K562 (cell line): ENCODE data around the gene CACNA1C. TPM values are rescaled to one million over a fixed set of nuclear protein-coding genes. Genes with fewer than 3 reads are reported as not detected.

Experiments
- CREB3L1 ChIP-seq: fragments of 450-650 bp; IDR thresholded peaks from 2 replicates; pipeline ENCODE4 v1.6.1; 2014; ENCODE audit warnings: low read depth, mild to moderate bottlenecking, moderate library complexity, borderline replicate concordance
- DDX20 ChIP-seq: fragments of 450-650 bp; IDR thresholded peaks from 2 replicates; pipeline ENCODE4 v1.6.1; 2016; ENCODE audit warnings: missing genetic modification characterization, low read depth, mild to moderate bottlenecking, missing compliant biosample characterization, moderate library complexity
- FOXA1 ChIP-seq: fragments of 450-650 bp; IDR thresholded peaks from 2 replicates; pipeline ENCODE4 v1.6.1; 2016; ENCODE audit warnings: mild to moderate bottlenecking, borderline replicate concordance
- HDAC2 ChIP-seq: fragments of 450-650 bp; IDR thresholded peaks from 2 replicates; pipeline ENCODE4 v1.6.1; 2016; ENCODE audit warnings: mild to moderate bottlenecking
- HDAC6 ChIP-seq: IDR thresholded peaks from 2 replicates; pipeline ENCODE4 v1.6.1; 2012; ENCODE audit warnings: low read depth, mild to moderate bottlenecking, control low read depth, inconsistent platforms, low read length, moderate library complexity
- ILK ChIP-seq: fragments of 450-650 bp; IDR thresholded peaks from 2 replicates; pipeline ENCODE4 v1.6.1; 2016; ENCODE audit warnings: missing genetic modification characterization, low read depth, mild to moderate bottlenecking, missing compliant biosample characterization, moderate library complexity, borderline replicate concordance
- MAFF ChIP-seq: IDR thresholded peaks from 2 replicates; pipeline ENCODE4 v1.6.1; 2012; ENCODE audit warnings: low read length, improper control_type of control experiment
- MYNN ChIP-seq, 2 experiments: sonication (generic); formaldehyde crosslinking in 1 of 2; IDR thresholded peaks; 2 replicates each; pipeline versions ENCODE4 v1.5.0 to v1.6.1; 2016 to 2020; ENCODE audit warnings: antibody characterized with exemption in 1 of 2, missing genetic modification reagents in 1 of 2
- NFXL1 ChIP-seq: fragments of 450-650 bp; formaldehyde crosslinking; IDR thresholded peaks from 2 replicates; pipeline ENCODE4 v1.4.0; 2021; ENCODE audit warnings: mild to moderate bottlenecking
- PRDM10 ChIP-seq: fragments of 450-650 bp; IDR thresholded peaks from 2 replicates; pipeline ENCODE4 v1.6.1; 2018; ENCODE audit not compliant: partially characterized antibody
- RBM14 ChIP-seq: fragments of 200-400 bp; formaldehyde crosslinking; IDR thresholded peaks from 2 replicates; pipeline ENCODE4 v1.6.1; 2018; ENCODE audit warnings: low read depth, mild to moderate bottlenecking, low read length, moderate library complexity, borderline replicate concordance; ENCODE audit not compliant: insufficient read depth
- TFAP4 ChIP-seq: sonication (generic); formaldehyde crosslinking; IDR thresholded peaks from 2 replicates; pipeline ENCODE4 v1.8.0; 2022; ENCODE audit warnings: missing genetic modification reagents, mild to moderate bottlenecking, moderate library complexity, borderline replicate concordance
- TRIM25 ChIP-seq: fragments of 450-650 bp; IDR thresholded peaks from 2 replicates; pipeline ENCODE4 v1.7.0; 2016; ENCODE audit warnings: borderline replicate concordance
- TSHZ1 ChIP-seq: fragments of 250-450 bp; sonication (Bioruptor Pico); IDR thresholded peaks from 2 replicates; pipeline ENCODE4 v1.4.0; 2020; ENCODE audit warnings: mild to moderate bottlenecking, moderate library complexity
- ZKSCAN3 ChIP-seq: fragments of 250-450 bp; sonication (Bioruptor Pico); IDR thresholded peaks from 2 replicates; pipeline ENCODE4 v1.4.0; 2020
- ZNF583 ChIP-seq: fragments of 250-450 bp; sonication (Bioruptor Pico); IDR thresholded peaks from 2 replicates; pipeline ENCODE4 v1.4.0; 2020
- polyA plus RNA-seq, 8 experiments: library from polyadenylated mRNA; depleted of rRNA in 4 of 8; stranded (reverse) in 5 of 8; unstranded in 3 of 8; fragments of >200 nt; fragmentation: Nextera tagmentation in 2 of 8; fragmentation: Illumina TruSeq in 1 of 8; extraction: Ambion mirVana in 2 of 8; extraction: Trizol in 1 of 8; gene quantifications; 2 replicates each; pipeline versions ENCODE4 v1.2.1 to v1.2.3, GENCODE V29; 2011 to 2014; ENCODE audit warnings: inconsistent platforms in 1 of 8, missing spikeins in 1 of 8
- total RNA-seq, 7 experiments: library from RNA; depleted of rRNA in 6 of 7; stranded (reverse); fragments of >200 nt in 6 of 7; fragmentation: Illumina TruSeq in 2 of 7; extraction: Trizol in 2 of 7; gene quantifications; 2 replicates each; pipeline versions ENCODE4 v1.2.1 to v1.2.3, GENCODE V29; 2011 to 2021; ENCODE audit warnings: low replicate concordance in 1 of 7

The CACNA1C gene
- total and polyA plus RNA-seq, 9 of the 15 experiments (the other 6 are each of a cell fraction or from before 2014, with no cell fraction given) = not detected

GRCh38 chr12:2274733-2275132, 221.9 kb downstream of the CACNA1C start (continued):
- no peak for TF ChIP-seq TSHZ1 (CRISPR knock-in tag)
- no peak for TF ChIP-seq MYNN (IDR thresholded peaks at IDR 0.05)
- no peak for TF ChIP-seq MYNN (CRISPR knock-in tag; IDR thresholded peaks at IDR 0.05)
- TF ChIP-seq ZKSCAN3 = no peak
- no peak for TF ChIP-seq FOXA1
- TF ChIP-seq ILK (tag) = no peak
- TF ChIP-seq TRIM25 = no peak
- no peak for TF ChIP-seq HDAC6
- no peak for TF ChIP-seq CREB3L1
- no peak for TF ChIP-seq PRDM10
- no peak for TF ChIP-seq TFAP4
- TF ChIP-seq MAFF = no peak
- TF ChIP-seq NFXL1 = no peak
- no peak for TF ChIP-seq RBM14
- TF ChIP-seq DDX20 (tag) = no peak
- no peak for TF ChIP-seq ZNF583 (CRISPR knock-in tag)
- TF ChIP-seq HDAC2 = no peak
